K562 (cell line): ENCODE data around the gene LBHD1. TPM values are rescaled to one million over a fixed set of nuclear protein-coding genes. Genes with fewer than 3 reads are reported as not detected.

ENCODE experiments used
- ATAC-seq: fragments of 200-7000 bp; cut with Tn5 transposase; 3 replicates; pipeline ENCODE4 v1.9.1; 2020; ENCODE audit warnings: moderate library complexity
- BruUV-seq: library from RNA; stranded (reverse); fragments of 400-500 nt; replicated peaks from 2 replicates; lab custom pipeline; 2021; lab: Mats Ljungman, UMichigan
- CTCF ChIA-PET: fragments of 300-600 bp; formaldehyde crosslinking; extraction: SDS; loops from one replicate; lab custom pipeline; 2021; ENCODE audit warnings: low intra/inter-chr PET ratio; lab: Yijun Ruan, JAX
- POLR2A ChIA-PET: fragments of 300-600, 350-650 bp; sonication (Branson Sonifier 250); formaldehyde crosslinking; extraction: SDS; loops from one replicate; lab custom pipeline; 2021; ENCODE audit warnings: antibody characterized with exemption, inconsistent platforms; lab: Yijun Ruan, JAX
- DNase-seq, 4 experiments: peaks; one replicate each; pipeline versions ENCODE4 v3.0.0 to v3.0.0-alpha.2; 2011 to 2018; ENCODE audit warnings: low spot score in 3 of 4, mixed read lengths in 3 of 4; ENCODE audit errors: extremely low read depth in 1 of 4
- FAIRE-seq: peaks from 2 replicates; lab custom pipeline; 2011; peaks lifted over from hg19 to GRCh38; lab: Jason Lieb, UNC
- H2AFZ ChIP-seq: 2 replicates; pipeline ENCODE4 v1.6.0; 2011; ENCODE audit warnings: low read depth, low read length, control low read depth, inconsistent platforms
- H3K27ac ChIP-seq: fragments of 200-600 bp; 3 replicates; pipeline ENCODE4 v1.8.0; 2011; ENCODE audit warnings: low read depth, mild to moderate bottlenecking, control low read depth, inconsistent platforms, low read length, moderate library complexity, mixed read lengths; ENCODE audit errors: extremely low read depth
- H3K27me3 ChIP-seq, 2 experiments: fragments of 300-600 bp in 1 of 2; 2 replicates in 1 of 2; 3 replicates in 1 of 2; pipeline versions ENCODE4 v1.6.0 to v1.8.0; 2011; ENCODE audit warnings: inconsistent platforms in 2 of 2, low read length in 2 of 2, mild to moderate bottlenecking in 1 of 2, mixed read lengths in 1 of 2, moderate library complexity in 1 of 2; ENCODE audit not compliant: control insufficient read depth in 2 of 2, insufficient read depth in 2 of 2
- H3K36me3 ChIP-seq: fragments of 300-600 bp; 3 replicates; pipeline ENCODE4 v1.8.0; 2011; ENCODE audit warnings: mild to moderate bottlenecking, low read length, inconsistent platforms; ENCODE audit not compliant: control insufficient read depth, insufficient read depth
- H3K4me1 ChIP-seq, 2 experiments: fragments of 200-600 bp in 1 of 2; replicated peaks in 1 of 2; 2 replicates in 1 of 2; 3 replicates in 1 of 2; pipeline versions ENCODE4 v1.5.1 to v1.8.0; 2011; ENCODE audit warnings: inconsistent platforms in 2 of 2, low read length in 2 of 2, mild to moderate bottlenecking in 1 of 2, mixed read lengths in 1 of 2, moderate library complexity in 1 of 2; ENCODE audit not compliant: control insufficient read depth in 2 of 2, insufficient read depth in 2 of 2
- H3K4me2 ChIP-seq: 2 replicates; pipeline ENCODE4 v1.6.1; 2011; ENCODE audit warnings: low read length, control low read depth, inconsistent platforms, mixed read lengths; ENCODE audit not compliant: insufficient read depth
- H3K4me3 ChIP-seq: fragments of 200-600 bp; sonication (generic), shearing (Covaris generic); 2 replicates; pipeline ENCODE4 v1.5.1; 2016; ENCODE audit warnings: control low read depth, inconsistent platforms
- H3K79me2 ChIP-seq: fragments of 200-600 bp; 3 replicates; pipeline ENCODE4 v1.8.0; 2011; ENCODE audit warnings: low read length, inconsistent platforms; ENCODE audit not compliant: control insufficient read depth, insufficient read depth
- H3K9ac ChIP-seq, 2 experiments: 2 replicates each; pipeline versions ENCODE4 v1.6.0 to v1.6.1; 2011; ENCODE audit warnings: low read depth in 2 of 2, low read length in 2 of 2, control low read depth in 1 of 2, inconsistent platforms in 1 of 2, mild to moderate bottlenecking in 1 of 2, mixed read lengths in 1 of 2; ENCODE audit not compliant: insufficient read depth in 1 of 2
- H3K9me1 ChIP-seq: one replicate; pipeline ENCODE4 v1.6.0; 2011; ENCODE audit warnings: inconsistent platforms, mild to moderate bottlenecking, low read length, moderate library complexity; ENCODE audit not compliant: control insufficient read depth, insufficient read depth
- H3K9me3 ChIP-seq: replicated peaks from 2 replicates; pipeline ENCODE4 v1.5.1; 2011; ENCODE audit warnings: low read depth, low read length, inconsistent platforms; ENCODE audit not compliant: control insufficient read depth, insufficient read depth
- H4K20me1 ChIP-seq: replicated peaks from 2 replicates; pipeline ENCODE4 v1.6.1; 2011; ENCODE audit warnings: low read length, inconsistent platforms, mixed read lengths; ENCODE audit not compliant: control insufficient read depth, insufficient read depth
- ASH1L ChIP-seq: fragments of 450-650 bp; IDR thresholded peaks from 2 replicates; pipeline ENCODE4 v1.6.1; 2018; ENCODE audit warnings: borderline replicate concordance, mild to moderate bottlenecking, low read depth; ENCODE audit not compliant: partially characterized antibody
- DACH1 ChIP-seq: fragments of 450-650 bp; IDR thresholded peaks from 2 replicates; pipeline ENCODE4 v1.6.1; 2018; ENCODE audit not compliant: partially characterized antibody
- EHMT2 ChIP-seq: fragments of 450-650 bp; IDR thresholded peaks from 2 replicates; pipeline ENCODE4 v1.6.1; 2018; ENCODE audit warnings: antibody characterized with exemption
- FOXA1 ChIP-seq: fragments of 450-650 bp; IDR thresholded peaks from 2 replicates; pipeline ENCODE4 v1.6.1; 2016; ENCODE audit warnings: mild to moderate bottlenecking, borderline replicate concordance
- GABPB1 ChIP-seq: sonication (generic); formaldehyde crosslinking; IDR thresholded peaks from 2 replicates; pipeline ENCODE4 v1.8.0; 2022; ENCODE audit warnings: mild to moderate bottlenecking, missing genetic modification reagents
- HDAC6 ChIP-seq: IDR thresholded peaks from 2 replicates; pipeline ENCODE4 v1.6.1; 2012; ENCODE audit warnings: low read depth, mild to moderate bottlenecking, control low read depth, inconsistent platforms, low read length, moderate library complexity
- NCOA4 ChIP-seq: fragments of 450-650 bp; IDR thresholded peaks from 2 replicates; pipeline ENCODE4 v1.6.1; 2018; ENCODE audit warnings: mild to moderate bottlenecking; ENCODE audit not compliant: partially characterized antibody
- NUFIP1 ChIP-seq: fragments of 450-650 bp; IDR thresholded peaks from 2 replicates; pipeline ENCODE4 v1.6.1; 2018; ENCODE audit not compliant: partially characterized antibody
- RCOR1 ChIP-seq, 2 experiments: IDR thresholded peaks; 2 replicates each; pipeline ENCODE4 v1.6.1; 2012; ENCODE audit warnings: low read depth in 2 of 2, low read length in 2 of 2, borderline replicate concordance in 1 of 2, improper control_type of control experiment in 1 of 2
- RHOXF2B ChIP-seq: fragments of 250-450 bp; sonication (Bioruptor Pico); conservative IDR thresholded peaks from 2 replicates; pipeline ENCODE4 v1.5.1; 2021
- SAFB ChIP-seq: fragments of 200-400 bp; formaldehyde crosslinking; IDR thresholded peaks from 2 replicates; pipeline ENCODE4 v1.6.1; 2017; ENCODE audit warnings: low read depth, low read length, borderline replicate concordance
- TCF7 ChIP-seq: sonication (generic); IDR thresholded peaks from 2 replicates; pipeline ENCODE4 v1.6.1; 2016; ENCODE audit warnings: antibody characterized with exemption, borderline replicate concordance
- TEAD4 ChIP-seq, 2 experiments: sonication (generic) in 1 of 2; formaldehyde crosslinking in 1 of 2; IDR thresholded peaks; 2 replicates each; pipeline versions ENCODE4 v1.6.1 to v1.8.0; 2012 to 2022; ENCODE audit warnings: borderline replicate concordance in 1 of 2, inconsistent platforms in 1 of 2, low read length in 1 of 2, mild to moderate bottlenecking in 1 of 2, missing genetic modification reagents in 1 of 2
- ZFP30 ChIP-seq: fragments of 250-450 bp; sonication (Bioruptor Pico); IDR thresholded peaks from 2 replicates; pipeline ENCODE4 v1.8.0; 2022; ENCODE audit warnings: moderate library complexity, mild to moderate bottlenecking, inconsistent platforms, borderline replicate concordance
- ZNF232 ChIP-seq: sonication (generic); formaldehyde crosslinking; IDR thresholded peaks from 2 replicates; pipeline ENCODE4 v1.8.0; 2022; ENCODE audit warnings: mild to moderate bottlenecking, missing genetic modification reagents
- ZNF57 ChIP-seq: fragments of 450-650 bp; formaldehyde crosslinking; IDR thresholded peaks from 2 replicates; pipeline ENCODE4 v1.4.0; 2020; ENCODE audit warnings: mild to moderate bottlenecking, moderate library complexity
- WGBS: fragments of 100-300 bp; shearing (Covaris generic); methylation state at CpG from one replicate; pipeline ENCODE4 v1.1.6; 2016; ENCODE audit warnings: low coverage, mixed read lengths; ENCODE audit not compliant: insufficient coverage; ENCODE audit errors: missing lambda C conversion rate; 5-methylcytosine and 5-hydroxymethylcytosine counted together
- in situ Hi-C: fragments of 300-500 bp; cut with MboI; formaldehyde crosslinking; loops from 4 replicates; pipeline ENCODE4 v1.15.0; 2018; ENCODE audit warnings: inconsistent platforms, mixed read lengths
- intact Hi-C: fragments of 100-400 bp; cut with micrococcal nuclease; formaldehyde crosslinking; loops from 2 replicates; pipeline ENCODE4 v1.14.2; 2022
- polyA plus RNA-seq, 8 experiments: library from polyadenylated mRNA; depleted of rRNA in 4 of 8; stranded (reverse) in 5 of 8; unstranded in 3 of 8; fragments of >200 nt; fragmentation: Nextera tagmentation in 2 of 8; fragmentation: Illumina TruSeq in 1 of 8; extraction: Ambion mirVana in 2 of 8; extraction: Trizol in 1 of 8; gene quantifications; 2 replicates each; pipeline versions ENCODE4 v1.2.1 to v1.2.3, GENCODE V29; 2011 to 2014; ENCODE audit warnings: inconsistent platforms in 1 of 8, missing spikeins in 1 of 8
- total RNA-seq, 7 experiments: library from RNA; depleted of rRNA in 6 of 7; stranded (reverse); fragments of >200 nt in 6 of 7; fragmentation: Illumina TruSeq in 2 of 7; extraction: Trizol in 2 of 7; gene quantifications; 2 replicates each; pipeline versions ENCODE4 v1.2.1 to v1.2.3, GENCODE V29; 2011 to 2021; ENCODE audit warnings: low replicate concordance in 1 of 7
- TF ChIP-seq, protein P1 (sequence below), 2 experiments: IDR thresholded peaks; 2 replicates each; pipeline ENCODE4 v1.6.1; 2011; ENCODE audit warnings: borderline replicate concordance in 1 of 2, control low read depth in 1 of 2, low read depth in 1 of 2, low read length in 1 of 2, mild to moderate bottlenecking in 1 of 2, mixed read lengths in 1 of 2, moderate library complexity in 1 of 2; ENCODE audit not compliant: insufficient read depth in 1 of 2, insufficient read length in 1 of 2, poor library complexity in 1 of 2, severe bottlenecking in 1 of 2; ENCODE audit errors: extremely low read depth in 1 of 2
- TF ChIP-seq, protein P2 (sequence below): fragments of 450-650 bp; IDR thresholded peaks from 2 replicates; pipeline ENCODE4 v1.6.1; 2016; ENCODE audit warnings: low read depth, mild to moderate bottlenecking, moderate library complexity

Gene LBHD1
- total and polyA plus RNA-seq, 9 of the 15 experiments (the other 6 are each of a cell fraction or from before 2014, with no cell fraction given) = 2.6 to 28.0 (median 12.5) TPM

DNA sequence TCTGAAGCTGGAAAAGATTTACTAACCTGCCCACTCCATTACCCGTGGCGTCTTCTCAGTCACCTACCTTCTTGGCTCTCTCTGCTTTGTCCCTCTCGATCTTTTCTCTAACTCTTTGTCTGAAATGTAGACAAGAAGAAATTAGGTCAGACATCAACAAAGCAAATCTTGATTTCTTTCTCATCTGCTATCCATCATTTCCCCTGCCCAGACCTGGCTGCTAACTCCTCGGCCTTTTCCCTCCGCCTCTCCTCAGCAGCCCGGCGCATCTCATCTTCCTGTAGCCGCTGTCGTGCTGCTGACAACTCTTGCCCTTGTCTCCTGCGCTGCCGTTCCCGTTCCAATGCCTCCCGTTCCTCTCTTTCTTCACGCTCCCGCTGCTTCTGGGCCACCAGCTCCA, 5.6 kb upstream of the LBHD1 start:
- peak overlapping the region; percentile 80; the same call in 2 of the 3 replicates for H3K27ac ChIP-seq

More for the DNA sequence above, 5.6 kb upstream of the LBHD1 start:
- Histone ChIP-seq H3K36me3 (peaks cover 50% of the 10 kb centered on the region), H2AFZ (no peak overlapping the region), H3K27me3 (no peaks in the 10 kb centered on the region), H4K20me1 (no peaks in the 10 kb centered on the region), H3K4me3 (peak overlapping the region; percentile 81), H3K79me2 (peaks cover 52% of the 10 kb centered on the region), H3K9me3 (no peaks in the 10 kb centered on the region), H3K9me1 (no peaks in the 10 kb centered on the region), H3K4me1 (peaks cover 37 to 51% of the 10 kb centered on the region in 2 experiments; a peak in 4 of 5 replicates), H3K9ac (peak overlapping the region; percentile 85 to 99), H3K4me2 (peak overlapping the region; percentile 83)
- ATAC-seq = no peak
- no peak for DNase-seq
- no TSS peak for BruUV-seq
- FAIRE-seq = no peak
- TF ChIP-seq TEAD4 (IDR thresholded peaks at IDR 0.05; ENCODE audit: low read length) (no peak), TEAD4 (CRISPR knock-in tag; IDR thresholded peaks at IDR 0.05; ENCODE audit: borderline replicate concordance) (no peak), DACH1 (no peak), GABPB1 (CRISPR knock-in tag) (no peak), FOXA1 (no peak), TCF7 (no peak), ASH1L (no peak), NUFIP1 (no peak), RCOR1 (IDR thresholded peaks at IDR 0.05; ENCODE audit: borderline replicate concordance in 1 of 2, low read depth in 2 of 2, low read length in 2 of 2) (no peak), NCOA4 (no peak), HDAC6 (no peak), ZFP30 (CRISPR knock-in tag) (no peak), ZNF57 (CRISPR knock-in tag) (no peak), RHOXF2B (no peak), EHMT2 (no peak), ZNF232 (CRISPR knock-in tag) (no peak), SAFB (no peak)
- TF ChIP-seq, protein P1, sequence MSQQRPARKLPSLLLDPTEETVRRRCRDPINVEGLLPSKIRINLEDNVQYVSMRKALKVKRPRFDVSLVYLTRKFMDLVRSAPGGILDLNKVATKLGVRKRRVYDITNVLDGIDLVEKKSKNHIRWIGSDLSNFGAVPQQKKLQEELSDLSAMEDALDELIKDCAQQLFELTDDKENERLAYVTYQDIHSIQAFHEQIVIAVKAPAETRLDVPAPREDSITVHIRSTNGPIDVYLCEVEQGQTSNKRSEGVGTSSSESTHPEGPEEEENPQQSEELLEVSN (IDR thresholded peaks at IDR 0.05; ENCODE audit: borderline replicate concordance in 1 of 2, extremely low read depth in 1 of 2, insufficient read depth in 1 of 2, insufficient read length in 1 of 2, low read depth in 1 of 2, low read length in 1 of 2, poor library complexity in 1 of 2, severe bottlenecking in 1 of 2) = no peak
- TF ChIP-seq, protein P2, sequence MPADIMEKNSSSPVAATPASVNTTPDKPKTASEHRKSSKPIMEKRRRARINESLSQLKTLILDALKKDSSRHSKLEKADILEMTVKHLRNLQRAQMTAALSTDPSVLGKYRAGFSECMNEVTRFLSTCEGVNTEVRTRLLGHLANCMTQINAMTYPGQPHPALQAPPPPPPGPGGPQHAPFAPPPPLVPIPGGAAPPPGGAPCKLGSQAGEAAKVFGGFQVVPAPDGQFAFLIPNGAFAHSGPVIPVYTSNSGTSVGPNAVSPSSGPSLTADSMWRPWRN = no peak
- 20% methylated on average over 14 of the region's 15 CpGs for WGBS
- intact Hi-C loops = no loop called here
- ChIA-PET POLR2A (interaction anchor here (0.6 to 5.4 kb wide), 7 partner anchors 11 to 179 kb away, joined by 3 to 57 read pairs (median 4); partner anchors contain the start of genes BSCL2, C11orf98, CSKMT and GNG3), CTCF (no interaction called here)
- in situ Hi-C loops = no loop called here
